Common myeloid progenitor, CD34-positive (primary cell): ENCODE data around the gene GIPC2.

Experiments used
- CTCF ChIA-PET: fragments of 350-600 bp; sonication (Branson Sonifier 250); formaldehyde crosslinking; loops from one replicate; lab custom pipeline; 2021; ENCODE audit warnings: antibody characterized with exemption; lab: Charles Lee
- POLR2A ChIA-PET: fragments of 350-600 bp; sonication (Branson Sonifier 250); formaldehyde crosslinking; loops from one replicate; lab custom pipeline; 2021; ENCODE audit warnings: antibody characterized with exemption; lab: Charles Lee
- DNase-seq, 3 donors: peaks; one replicate each; pipeline versions ENCODE4 v3.0.0 to v3.0.0-alpha.2; 2013
- H3K27ac ChIP-seq, 2 experiments: 1 replicate in 1 of 2; 2 replicates in 1 of 2; pipeline ENCODE4 v1.7.0; 2013; ENCODE audit warnings: inconsistent platforms in 2 of 2, low read length in 2 of 2, mild to moderate bottlenecking in 2 of 2, low read depth in 1 of 2, moderate library complexity in 1 of 2; ENCODE audit not compliant: severe bottlenecking in 2 of 2, insufficient read depth in 1 of 2, poor library complexity in 1 of 2
- H3K27me3 ChIP-seq, 5 experiments: replicated peaks in 2 of 5; 1 replicate in 3 of 5; 2 replicates in 2 of 5; pipeline versions ENCODE4 v1.6.1 to v1.7.0; 2013; ENCODE audit warnings: low read length in 4 of 5, mild to moderate bottlenecking in 2 of 5, moderate library complexity in 2 of 5, inconsistent platforms in 1 of 5; ENCODE audit not compliant: insufficient read depth in 5 of 5, control insufficient read depth in 4 of 5
- H3K36me3 ChIP-seq, 4 experiments: 1 replicate in 2 of 4; 2 replicates in 2 of 4; pipeline versions ENCODE4 v1.6.1 to v1.7.0; 2013; ENCODE audit warnings: low read length in 3 of 4, control low read depth in 1 of 4, mild to moderate bottlenecking in 1 of 4; ENCODE audit not compliant: control insufficient read depth in 4 of 4, insufficient read depth in 4 of 4
- H3K4me1 ChIP-seq, 4 experiments: 1 replicate in 3 of 4; 2 replicates in 1 of 4; pipeline versions ENCODE4 v1.6.1 to v1.7.1; 2013; ENCODE audit warnings: low read length in 3 of 4, mild to moderate bottlenecking in 3 of 4, control low read depth in 1 of 4, inconsistent platforms in 1 of 4, moderate library complexity in 1 of 4; ENCODE audit not compliant: control insufficient read depth in 4 of 4, insufficient read depth in 4 of 4; ENCODE audit errors: control extremely low read depth in 1 of 4
- H3K4me3 ChIP-seq, 7 experiments: 1 replicate in 4 of 7; 2 replicates in 3 of 7; pipeline versions ENCODE4 v1.5.1 to v1.7.0; 2013; ENCODE audit warnings: mild to moderate bottlenecking in 7 of 7, low read length in 6 of 7, moderate library complexity in 6 of 7, inconsistent platforms in 2 of 7, low read depth in 2 of 7, control low read depth in 1 of 7; ENCODE audit not compliant: insufficient read depth in 4 of 7, control insufficient read depth in 1 of 7; ENCODE audit errors: extremely low read depth in 1 of 7
- H3K9me3 ChIP-seq, 5 experiments: 1 replicate in 4 of 5; 2 replicates in 1 of 5; pipeline versions ENCODE4 v1.6.1 to v1.7.1; 2013; ENCODE audit warnings: low read length in 4 of 5, mild to moderate bottlenecking in 2 of 5, inconsistent platforms in 1 of 5, low read depth in 1 of 5, moderate library complexity in 1 of 5; ENCODE audit not compliant: control insufficient read depth in 4 of 5, insufficient read depth in 2 of 5; ENCODE audit errors: control extremely low read depth in 1 of 5
- WGBS: methylation state at CpG from one replicate; pipeline ENCODE4 v1.1.5; 2013; ENCODE audit not compliant: insufficient coverage; 5-methylcytosine and 5-hydroxymethylcytosine counted together

GIPC2 gene

DNA sequence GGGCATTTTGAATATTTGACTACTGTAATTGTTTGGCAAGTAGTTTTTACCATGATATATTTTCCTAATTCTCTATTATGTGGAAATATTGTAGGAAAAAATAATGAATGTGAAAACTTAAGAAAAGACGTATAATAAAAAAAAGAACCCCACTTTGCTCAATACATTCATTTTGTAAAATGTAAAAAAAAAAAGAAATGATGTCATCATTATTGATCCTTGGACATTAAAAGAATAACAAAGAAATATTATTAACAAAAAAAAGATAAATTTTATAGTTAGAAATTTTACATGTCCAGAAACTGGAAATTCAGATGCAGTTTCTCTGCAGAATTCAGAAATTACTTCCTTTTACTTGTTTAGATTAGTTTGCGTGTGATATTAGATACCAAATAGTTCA lies 5.2 kb downstream of the GIPC2 start:
- DNase-seq: no peak
- WGBS: no CpG with 5 or more reads among the region's 2 CpGs
- Histone ChIP-seq H3K4me3 (no peak overlapping the region), H3K9me3 (no peaks in the 10 kb centered on the region), H3K36me3 (no peaks in the 10 kb centered on the region), H3K4me1 (peaks cover 0 to 30% (median 20%) of the 10 kb centered on the region in 4 experiments), H3K27me3 (peaks cover 0 to 20% (median 7%) of the 10 kb centered on the region in 5 experiments), H3K27ac (no peak overlapping the region)
- ChIA-PET POLR2A (no interaction called here), CTCF (no interaction called here)

- Histone ChIP-seq H3K36me3 (no peaks in the 10 kb centered on the region), H3K4me1 (peaks cover 0 to 20% (median 14%) of the 10 kb centered on the region in 4 experiments), H3K9me3 (no peaks in the 10 kb centered on the region), H3K27ac (no peak overlapping the region), H3K27me3 (peaks cover 0 to 1% (median 0%) of the 10 kb centered on the region in 5 experiments), H3K4me3 (peak overlapping the region in 1 of 7 experiments; percentile 14)
- ChIA-PET CTCF (interaction anchor here (0.8 kb wide), 1 partner anchor 10 kb away, joined by 3 read pairs; no protein-coding TSS in a partner anchor), POLR2A (interaction anchor here (0.6 kb wide), 1 partner anchor 27 kb away, joined by 4 read pairs; no protein-coding TSS in a partner anchor)
- WGBS: 20% methylated on average over 2 of the region's 2 CpGs
- DNase-seq: peak in 2 of 3 donors; percentile 25 to 42
Measured at GRCh38 chr1:78052685-78053405, 7.1 kb downstream of the GIPC2 start.

DNA sequence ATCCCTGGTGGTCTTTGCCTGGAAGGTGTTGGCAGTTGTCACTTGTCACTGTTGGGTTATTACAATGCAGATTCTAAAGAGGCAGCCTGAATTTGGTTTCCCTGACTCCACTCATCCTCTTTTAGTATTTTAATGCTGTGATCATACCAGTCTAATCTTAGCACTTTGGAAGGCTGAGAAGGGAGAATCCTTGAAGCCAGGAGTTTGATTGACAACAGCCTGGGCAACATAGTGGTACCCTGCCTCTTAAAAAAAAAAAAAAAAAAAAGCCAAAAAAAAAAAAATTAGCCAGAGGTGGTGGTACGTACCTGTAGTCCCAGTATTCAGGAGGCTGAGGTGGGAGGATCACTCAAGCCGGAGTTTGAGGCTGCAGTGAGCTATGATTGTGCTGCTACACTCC lies 7.7 kb downstream of the GIPC2 start:
- Histone ChIP-seq H3K4me3 (no peak overlapping the region), H3K27me3 (no peaks in the 10 kb centered on the region), H3K4me1 (peaks cover 0 to 20% (median 14%) of the 10 kb centered on the region in 4 experiments), H3K9me3 (no peaks in the 10 kb centered on the region), H3K27ac (no peak overlapping the region), H3K36me3 (no peaks in the 10 kb centered on the region)
- no peak for DNase-seq
- 83% methylated on average over 1 of the region's 2 CpGs for WGBS
- CTCF ChIA-PET: no interaction called here
- POLR2A ChIA-PET: no interaction called here

- CTCF ChIA-PET: no interaction called here
- Histone ChIP-seq H3K27ac (no peak overlapping the region), H3K9me3 (no peaks in the 10 kb centered on the region), H3K4me1 (peaks cover 0 to 20% (median 14%) of the 10 kb centered on the region in 4 experiments), H3K27me3 (no peaks in the 10 kb centered on the region), H3K36me3 (no peaks in the 10 kb centered on the region), H3K4me3 (no peak overlapping the region)
- DNase-seq: peak in 2 of 3 donors; percentile 11 to 21
- POLR2A ChIA-PET: no interaction called here
Measured at GRCh38 chr1:78054559-78054958, 8.8 kb downstream of the GIPC2 start.

DNA sequence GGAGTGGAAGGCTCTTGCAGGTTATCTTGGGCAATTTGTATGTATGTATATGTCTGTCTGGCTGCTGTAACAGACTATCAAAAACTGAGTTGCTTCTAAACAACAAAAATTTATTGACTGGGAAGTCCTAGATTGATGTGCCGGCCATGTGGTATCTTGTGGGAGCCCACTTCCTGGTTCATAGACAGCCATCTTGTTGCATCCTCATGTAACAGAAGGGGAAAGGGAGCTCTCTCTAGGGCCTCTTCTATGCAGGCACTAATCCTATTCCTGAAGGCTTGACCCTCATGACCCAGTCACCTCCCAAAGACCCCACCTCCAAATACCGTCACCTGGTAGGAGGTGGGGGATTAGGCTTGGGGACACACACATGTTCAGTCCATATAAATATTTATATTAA lies 9.2 kb downstream of the GIPC2 start:
- no peak overlapping the region for H3K27ac ChIP-seq
- 100% methylated on average over 1 of the region's 2 CpGs for WGBS
- no peaks in the 10 kb centered on the region for H3K27me3 ChIP-seq
- no peaks in the 10 kb centered on the region for H3K9me3 ChIP-seq
- ChIA-PET POLR2A (no interaction called here), CTCF (no interaction called here)
- peaks cover 0 to 20% (median 14%) of the 10 kb centered on the region in 4 experiments for H3K4me1 ChIP-seq
- H3K4me3 ChIP-seq: no peak overlapping the region
- no peak for DNase-seq
- no peaks in the 10 kb centered on the region for H3K36me3 ChIP-seq

DNA sequence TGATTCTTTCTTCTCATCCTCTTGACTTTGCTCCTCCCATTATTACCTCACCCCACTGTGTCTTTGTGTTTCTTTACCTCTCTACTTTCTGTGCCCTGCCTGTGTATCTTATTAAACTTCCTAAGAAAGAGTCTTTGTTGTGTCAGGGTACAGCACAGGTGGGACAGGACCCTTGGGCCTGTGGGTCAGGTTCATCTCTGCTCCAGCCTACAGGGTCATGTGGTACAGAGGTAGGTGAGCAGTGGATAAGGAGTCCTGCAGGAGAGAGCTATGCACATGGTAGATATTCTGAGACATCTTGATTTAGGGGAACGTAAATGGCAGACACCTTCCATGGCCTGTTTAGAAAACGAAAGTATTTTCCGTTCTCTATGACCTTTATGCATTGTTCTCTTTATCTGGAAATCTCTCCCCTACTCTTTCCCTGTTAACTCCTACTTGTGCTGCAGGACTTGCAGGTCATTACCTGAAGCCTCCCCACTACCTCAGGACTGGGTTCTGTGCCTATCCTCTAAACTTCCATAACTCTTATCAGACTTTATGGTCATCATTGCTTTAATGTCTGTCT lies 9.9 kb downstream of the GIPC2 start:
- Histone ChIP-seq H3K4me1 (peaks cover 0 to 20% (median 14%) of the 10 kb centered on the region in 4 experiments), H3K4me3 (no peak overlapping the region), H3K9me3 (no peaks in the 10 kb centered on the region), H3K27me3 (no peaks in the 10 kb centered on the region), H3K27ac (no peak overlapping the region), H3K36me3 (no peaks in the 10 kb centered on the region)
- CTCF ChIA-PET: no interaction called here
- no peak for DNase-seq
- POLR2A ChIA-PET: no interaction called here
- 100% methylated on average over 3 of the region's 3 CpGs for WGBS

DNA sequence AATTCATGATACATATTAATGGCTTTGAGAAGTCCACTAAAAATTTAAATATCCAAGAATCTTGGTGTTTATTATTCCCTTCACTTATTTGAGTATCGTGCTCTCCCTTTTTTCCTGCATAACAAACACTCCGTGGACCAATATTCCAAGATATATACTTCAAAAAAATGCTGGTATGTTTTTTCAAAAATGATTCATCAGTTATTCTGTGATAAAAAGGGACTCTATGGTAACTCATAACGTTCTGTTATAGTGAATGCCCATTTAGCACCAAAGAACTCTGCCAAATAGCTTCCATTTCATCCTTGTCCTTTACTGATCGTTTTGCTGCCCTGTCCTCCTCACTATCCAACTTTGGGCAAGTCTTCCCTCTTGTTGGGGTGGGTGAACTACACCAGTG lies 12.9 kb downstream of the GIPC2 start:
- 93% methylated on average over 2 of the region's 4 CpGs for WGBS
- CTCF ChIA-PET: no interaction called here
- no peak for DNase-seq

More for the DNA sequence above, 12.9 kb downstream of the GIPC2 start:
- Histone ChIP-seq H3K9me3 (no peaks in the 10 kb centered on the region), H3K36me3 (no peaks in the 10 kb centered on the region), H3K4me1 (peaks cover 0 to under 1% (median 0%) of the 10 kb centered on the region in 4 experiments), H3K27ac (no peak overlapping the region), H3K4me3 (no peak overlapping the region), H3K27me3 (no peaks in the 10 kb centered on the region)
- POLR2A ChIA-PET: no interaction called here
